Loucy (cell line): Measurements from ENCODE around the gene SH2D5.

Experiments
- H2AFZ ChIP-seq: fragments of 200-600 bp; sonication (generic); 2 replicates; pipeline ENCODE4 v1.6.0; 2016; ENCODE audit warnings: antibody characterized with exemption, mild to moderate bottlenecking, low read length, moderate library complexity
- H3F3A ChIP-seq: fragments of 200-600 bp; 2 replicates; pipeline ENCODE4 v1.6.0; 2016; ENCODE audit warnings: antibody characterized with exemption, low read depth, mild to moderate bottlenecking
- H3K27me3 ChIP-seq: fragments of 200-600 bp; sonication (generic); 2 replicates; pipeline ENCODE4 v1.6.1; 2014; ENCODE audit warnings: low read length, mild to moderate bottlenecking; ENCODE audit not compliant: insufficient read depth, poor library complexity, severe bottlenecking
- H3K36me3 ChIP-seq: fragments of 200-600 bp; sonication (generic); 2 replicates; pipeline ENCODE4 v1.6.1; 2016; ENCODE audit warnings: low read length; ENCODE audit not compliant: insufficient read depth
- H3K4me1 ChIP-seq: fragments of 200-600 bp; sonication (generic); 2 replicates; pipeline ENCODE4 v1.5.1; 2014; ENCODE audit warnings: low read length, mild to moderate bottlenecking; ENCODE audit not compliant: insufficient read depth, poor library complexity, severe bottlenecking
- H3K4me2 ChIP-seq: fragments of 200-600 bp; sonication (generic); 2 replicates; pipeline ENCODE4 v1.6.0; 2014; ENCODE audit warnings: antibody characterized with exemption, low read length, low read depth, mild to moderate bottlenecking; ENCODE audit not compliant: poor library complexity, severe bottlenecking
- H3K4me3 ChIP-seq: fragments of 200-600 bp; sonication (generic); 2 replicates; pipeline ENCODE4 v1.5.1; 2014; ENCODE audit warnings: low read length, mild to moderate bottlenecking, mixed read lengths; ENCODE audit not compliant: poor library complexity, severe bottlenecking
- H3K79me2 ChIP-seq: fragments of 200-600 bp; sonication (generic); 2 replicates; pipeline ENCODE4 v1.6.1; 2014; ENCODE audit warnings: low read length; ENCODE audit not compliant: insufficient read depth
- H3K9ac ChIP-seq: fragments of 200-600 bp; sonication (generic); 2 replicates; pipeline ENCODE4 v1.6.0; 2014; ENCODE audit warnings: mild to moderate bottlenecking, low read depth, low read length, moderate library complexity; ENCODE audit not compliant: poor library complexity, severe bottlenecking
- H3K9me2 ChIP-seq: fragments of 200-600 bp; sonication (generic); replicated peaks from 2 replicates; pipeline ENCODE4 v1.6.1; 2016; ENCODE audit warnings: low read depth, low read length, mixed read lengths
- H3K9me3 ChIP-seq: fragments of 200-600 bp; sonication (generic); 2 replicates; pipeline ENCODE4 v1.6.1; 2014; ENCODE audit warnings: mild to moderate bottlenecking, antibody characterized with exemption, low read length, low read depth; ENCODE audit not compliant: insufficient read depth
- H4K20me1 ChIP-seq: fragments of 200-600 bp; sonication (generic); 2 replicates; pipeline ENCODE4 v1.6.0; 2014; ENCODE audit warnings: antibody characterized with exemption, low read length, mild to moderate bottlenecking; ENCODE audit not compliant: insufficient read depth, poor library complexity, severe bottlenecking
- CTCF ChIP-seq: fragments of 200-600 bp; sonication (generic); conservative IDR thresholded peaks from 2 replicates; pipeline ENCODE4 v1.5.1; 2014; ENCODE audit warnings: mild to moderate bottlenecking, antibody characterized with exemption, low read length
- EZH2phosphoT487 ChIP-seq: fragments of 200-600 bp; IDR thresholded peaks from 2 replicates; pipeline ENCODE4 v1.6.1; 2018; ENCODE audit warnings: antibody characterized with exemption, mild to moderate bottlenecking, moderate library complexity, borderline replicate concordance

The SH2D5 gene

DNA sequence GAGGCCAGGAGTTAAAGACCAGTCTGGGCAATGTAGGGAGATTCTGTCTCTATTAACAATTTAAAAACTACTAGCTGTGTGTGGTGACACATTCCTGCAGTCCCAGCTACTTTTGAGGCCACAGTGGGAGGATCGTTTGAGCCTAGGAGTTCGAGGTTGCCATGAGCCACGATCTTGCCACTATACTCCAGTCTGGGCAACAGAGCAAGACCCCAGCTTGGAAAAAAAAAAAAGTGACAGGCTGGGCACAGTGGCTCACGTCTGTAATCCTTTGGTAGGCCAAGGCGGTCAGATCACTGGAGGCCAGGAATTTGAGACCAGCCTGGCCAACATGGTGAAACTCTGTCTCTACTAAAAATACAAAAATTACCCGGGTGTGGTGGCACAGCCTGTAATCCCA is 27.8 kb upstream of the SH2D5 start:
- Histone ChIP-seq H2AFZ (no peak overlapping the region), H3K27me3 (no peaks in the 10 kb centered on the region), H3K36me3 (peaks cover 92% of the 10 kb centered on the region), H3K79me2 (no peaks in the 10 kb centered on the region), H3K9me3 (no peaks in the 10 kb centered on the region), H3K4me1 (no peaks in the 10 kb centered on the region), H3F3A (no peaks in the 10 kb centered on the region), H3K4me2 (no peak overlapping the region), H3K4me3 (no peak overlapping the region), H3K9me2 (no peaks in the 10 kb centered on the region), H4K20me1 (peaks cover 9% of the 10 kb centered on the region), H3K9ac (no peak overlapping the region)
- TF ChIP-seq CTCF (no peak), EZH2phosphoT487 (no peak)

DNA sequence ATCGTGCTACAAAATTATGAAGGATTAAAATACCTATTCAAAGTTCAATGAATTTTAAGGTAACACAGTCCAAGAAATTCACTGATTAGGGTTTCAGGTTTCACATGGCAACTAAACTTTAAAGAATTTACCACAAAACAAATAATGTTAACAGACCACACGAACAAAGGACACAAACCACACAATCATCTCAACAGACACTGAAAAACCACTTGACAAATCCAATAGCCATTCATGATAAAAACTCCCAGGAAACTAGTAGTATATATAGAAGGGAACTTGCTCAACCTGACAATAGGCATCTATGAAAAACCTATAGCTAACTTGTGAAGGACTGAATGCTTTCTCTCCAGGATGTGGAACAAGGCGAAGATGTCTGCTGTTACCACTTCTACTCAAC is 21.1 kb upstream of the SH2D5 start:
- no peaks in the 10 kb centered on the region for H3K9me2 ChIP-seq
- no peaks in the 10 kb centered on the region for H3F3A ChIP-seq
- H3K36me3 ChIP-seq: peaks cover 82% of the 10 kb centered on the region
- TF ChIP-seq EZH2phosphoT487 (no peak), CTCF (no peak)
- no peak overlapping the region for H2AFZ ChIP-seq
- H3K4me1 ChIP-seq: no peaks in the 10 kb centered on the region
- H4K20me1 ChIP-seq: peaks cover 16% of the 10 kb centered on the region
- no peaks in the 10 kb centered on the region for H3K9me3 ChIP-seq
- H3K79me2 ChIP-seq: peaks cover 14% of the 10 kb centered on the region; the same call in 1 of the 2 replicates
- H3K27me3 ChIP-seq: no peaks in the 10 kb centered on the region
- H3K4me3 ChIP-seq: no peak overlapping the region
- H3K4me2 ChIP-seq: no peak overlapping the region
- no peak overlapping the region for H3K9ac ChIP-seq

- Histone ChIP-seq H3K9ac (no peak overlapping the region), H3K4me1 (no peaks in the 10 kb centered on the region), H3K79me2 (peaks cover 14% of the 10 kb centered on the region; the same call in 1 of the 2 replicates), H3K4me2 (no peak overlapping the region), H3K27me3 (no peaks in the 10 kb centered on the region), H3K9me3 (no peaks in the 10 kb centered on the region), H4K20me1 (peaks cover 16% of the 10 kb centered on the region), H3F3A (no peaks in the 10 kb centered on the region), H3K9me2 (no peaks in the 10 kb centered on the region), H3K4me3 (no peak overlapping the region), H2AFZ (no peak overlapping the region), H3K36me3 (peaks cover 84% of the 10 kb centered on the region)
- no peak for TF ChIP-seq EZH2phosphoT487
Observed at GRCh38 chr1:20751462-20751990, 19.0 kb upstream of the SH2D5 start.

DNA sequence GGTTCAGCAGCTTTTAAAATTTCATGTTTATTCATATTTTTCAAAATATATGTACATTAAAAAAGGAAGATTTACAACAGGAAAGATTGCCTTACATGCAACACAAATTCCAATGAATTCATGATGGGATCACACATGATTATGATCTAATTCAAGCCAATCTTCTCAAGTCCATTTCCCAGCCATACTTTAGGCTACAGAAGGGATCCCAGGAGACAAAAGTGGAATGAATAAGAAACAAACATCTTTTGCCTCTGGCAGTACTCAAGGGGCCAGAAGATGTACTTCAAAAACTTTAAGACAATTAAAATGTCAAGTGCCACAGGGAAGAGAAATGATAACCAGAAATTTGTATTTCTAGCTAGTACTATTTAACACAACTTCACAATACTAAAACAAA is 10.2 kb upstream of the SH2D5 start:
- Histone ChIP-seq H3K9ac (no peak overlapping the region), H3K4me1 (no peaks in the 10 kb centered on the region), H3K27me3 (no peaks in the 10 kb centered on the region), H3K9me3 (no peaks in the 10 kb centered on the region), H3K4me3 (no peak overlapping the region), H3K79me2 (no peaks in the 10 kb centered on the region), H3K36me3 (peaks cover 94% of the 10 kb centered on the region), H3F3A (no peaks in the 10 kb centered on the region), H2AFZ (no peak overlapping the region), H4K20me1 (peaks cover 8% of the 10 kb centered on the region), H3K4me2 (no peak overlapping the region), H3K9me2 (no peaks in the 10 kb centered on the region)
- TF ChIP-seq CTCF: no peak
- TF ChIP-seq EZH2phosphoT487: no peak
